Lung (tissue), 12 donors: Measurements from ENCODE around the gene TOR1A. TPM values are rescaled to one million over a fixed set of nuclear protein-coding genes. Genes with fewer than 3 reads are reported as not detected.

Source experiments
- ATAC-seq: fragments of 200-7000 bp; cut with Tn5 transposase; one replicate; pipeline ENCODE4 v1.9.1; 2020; ENCODE audit warnings: moderate number of reproducible peaks; ENCODE audit not compliant: insufficient read depth, low FRiP score
- DNase-seq, 3 donors: peaks; one replicate each; pipeline ENCODE4 v3.0.0-alpha.2; 2013 to 2017
- H3K27ac ChIP-seq, 2 donors: one replicate each; pipeline ENCODE4 v1.5.1; 2013; ENCODE audit warnings: mild to moderate bottlenecking in 2 of 2, moderate library complexity in 2 of 2, control low read depth in 1 of 2, inconsistent platforms in 1 of 2, low read depth in 1 of 2, low read length in 1 of 2
- H3K27me3 ChIP-seq, 3 donors: one replicate each; pipeline ENCODE4 v1.5.1; 2013; ENCODE audit warnings: low read length in 2 of 3; ENCODE audit not compliant: control insufficient read depth in 3 of 3, insufficient read depth in 3 of 3
- H3K36me3 ChIP-seq, 4 donors: one replicate each; pipeline ENCODE4 v1.5.1; 2013; ENCODE audit warnings: low read length in 4 of 4, mild to moderate bottlenecking in 1 of 4, moderate library complexity in 1 of 4; ENCODE audit not compliant: control insufficient read depth in 4 of 4, insufficient read depth in 4 of 4
- H3K4me1 ChIP-seq, 5 donors: one replicate each; pipeline ENCODE4 v1.5.1; 2013; ENCODE audit warnings: low read length in 5 of 5, mild to moderate bottlenecking in 2 of 5, moderate library complexity in 1 of 5; ENCODE audit not compliant: control insufficient read depth in 5 of 5, insufficient read depth in 5 of 5
- H3K4me3 ChIP-seq: one replicate; pipeline ENCODE4 v1.5.1; 2013; ENCODE audit warnings: mild to moderate bottlenecking, control low read depth, moderate library complexity
- H3K9ac ChIP-seq, 2 donors: one replicate each; pipeline ENCODE4 v1.5.1; 2013; ENCODE audit warnings: low read length in 2 of 2, control low read depth in 1 of 2; ENCODE audit not compliant: insufficient read depth in 1 of 2
- H3K9me3 ChIP-seq, 4 donors: one replicate each; pipeline ENCODE4 v1.5.1; 2013; ENCODE audit warnings: low read length in 3 of 4, mild to moderate bottlenecking in 1 of 4, moderate library complexity in 1 of 4; ENCODE audit not compliant: control insufficient read depth in 4 of 4, insufficient read depth in 3 of 4
- CTCF ChIP-seq: IDR thresholded peaks from 2 replicates; pipeline ENCODE4 v1.5.1; 2012; ENCODE audit warnings: mild to moderate bottlenecking; ENCODE audit errors: control extremely low read depth, extremely low read depth
- WGBS, 2 donors: extraction: QIAGEN DNeasy Blood & Tissue Kit; methylation state at CpG; one replicate each; pipeline ENCODE4 v1.1.7; 2013; 5-methylcytosine and 5-hydroxymethylcytosine counted together
- polyA plus RNA-seq, 2 donors: library from polyadenylated mRNA; stranded (reverse); fragments of 200-250 nt; gene quantifications; one replicate each; pipeline ENCODE4 v1.2.1, GENCODE V29; 2013
- total RNA-seq, 2 donors: library from RNA; depleted of rRNA in 1 of 2; stranded (reverse); fragments of >200 nt in 1 of 2; gene quantifications; one replicate each; pipeline ENCODE4 v1.2.1, GENCODE V29; 2014 to 2021
- donor health status: control.
- donor health status: control.
- donor health status: Bipolar disorder and iron deficiency.
- donor health status: healthy.
- donor health status: DM: yes; HTN: yes; CAD: no.

TOR1A gene
- total and polyA plus RNA-seq, 4 donors = 19.1 to 41.8 (median 28.4) TPM

DNA sequence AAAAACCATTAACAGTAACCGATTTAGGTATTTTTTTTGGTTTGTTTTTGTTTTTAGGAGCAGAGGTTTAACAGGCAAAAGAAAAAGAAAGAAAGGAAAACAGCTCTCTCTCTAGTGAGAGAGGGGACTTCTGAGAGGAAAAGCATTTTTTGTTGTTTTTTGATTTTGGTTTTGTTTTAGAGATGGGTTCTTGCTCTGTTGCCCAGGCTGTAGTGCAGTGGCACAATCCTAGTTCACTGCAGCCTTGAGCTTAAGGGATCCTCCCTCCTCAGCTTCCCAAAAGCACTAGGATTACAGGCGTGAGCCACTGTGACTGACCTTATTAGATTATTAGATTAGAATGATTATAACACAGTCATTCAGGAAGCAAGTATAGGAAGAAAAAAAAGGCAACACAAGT, 21.4 kb upstream of the TOR1A start:
- 36 to 70% methylated on average over 2 of the region's 2 CpGs for WGBS, 2 donors
- Histone ChIP-seq H3K4me3 (no peak overlapping the region), H3K4me1 (no peaks in the 10 kb centered on the region), H3K27ac (no peak overlapping the region), H3K27me3 (no peaks in the 10 kb centered on the region), H3K36me3 (peaks cover 0 to 4% (median 2%) of the 10 kb centered on the region in 4 donors), H3K9me3 (no peaks in the 10 kb centered on the region), H3K9ac (no peak overlapping the region)
- DNase-seq (no peak), ATAC-seq (no peak)
- no peak for TF ChIP-seq CTCF

- TF ChIP-seq CTCF = no peak
- H3K4me1 ChIP-seq = peaks cover 0 to 7% (median 6%) of the 10 kb centered on the region in 5 donors
- no peak overlapping the region for H3K9ac ChIP-seq
- no peak overlapping the region for H3K27ac ChIP-seq
- H3K9me3 ChIP-seq = no peaks in the 10 kb centered on the region
- no peak overlapping the region for H3K4me3 ChIP-seq
- ATAC-seq = no peak
- no peaks in the 10 kb centered on the region for H3K27me3 ChIP-seq
- 82 to 89% methylated on average over 4 of the region's 4 CpGs for WGBS, 2 donors
- no peak for DNase-seq
- H3K36me3 ChIP-seq = peaks cover 0 to 2% (median under 1%) of the 10 kb centered on the region in 4 donors
These were observed 17.1 kb upstream of the TOR1A start for GRCh38 chr9:129841071-129841470.

GRCh38 chr9:129840034-129840433, 16.1 kb upstream of the TOR1A start:
- DNase-seq = no peak
- WGBS, 2 donors = 79 to 83% methylated on average over 8 of the region's 8 CpGs
- H3K4me3 ChIP-seq = no peak overlapping the region
- H3K9ac ChIP-seq = no peak overlapping the region
- no peaks in the 10 kb centered on the region for H3K9me3 ChIP-seq
- H3K4me1 ChIP-seq = peaks cover 0 to 9% (median 8%) of the 10 kb centered on the region in 5 donors
- H3K27ac ChIP-seq = no peak overlapping the region
- H3K36me3 ChIP-seq = peaks cover 0 to 2% (median under 1%) of the 10 kb centered on the region in 4 donors
- ATAC-seq = no peak
- TF ChIP-seq CTCF = no peak
- H3K27me3 ChIP-seq = no peaks in the 10 kb centered on the region

DNA sequence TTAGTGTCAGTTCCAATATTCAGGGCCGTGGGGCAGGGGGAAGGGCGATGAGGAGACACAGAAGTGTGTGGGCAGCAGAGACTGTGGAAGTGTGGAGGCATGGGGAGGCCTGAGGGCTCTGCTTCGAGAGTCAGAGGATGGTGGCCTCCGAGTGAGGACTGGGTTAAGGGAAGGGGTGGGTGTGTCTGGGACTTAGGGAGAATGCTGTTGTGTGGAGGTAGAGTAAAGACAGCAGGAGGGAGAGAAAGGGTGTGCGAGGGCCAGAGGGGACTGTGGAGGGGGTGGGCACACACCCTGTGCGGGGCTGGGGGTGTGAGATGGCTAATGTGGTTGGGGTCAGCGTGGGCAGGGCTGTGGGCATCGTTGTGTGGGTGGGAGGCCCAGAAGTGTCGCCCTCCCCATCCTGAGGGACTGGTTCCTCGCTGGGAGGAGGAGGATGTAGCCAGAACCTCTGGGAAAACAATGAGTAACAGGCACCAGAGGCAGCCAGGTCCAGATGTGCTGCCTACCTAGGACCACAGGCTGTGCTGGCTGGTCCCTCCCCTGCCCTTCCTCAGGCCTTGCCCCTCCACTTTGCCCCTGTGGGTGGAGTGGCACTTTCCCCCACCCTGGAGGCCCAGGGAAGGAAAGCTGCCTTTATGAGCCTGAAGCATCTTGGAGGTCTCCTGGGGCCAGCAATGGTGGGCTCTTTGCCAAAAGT, 15.5 kb upstream of the TOR1A start:
- Histone ChIP-seq H3K4me1 (peaks cover 0 to 12% (median 8%) of the 10 kb centered on the region in 5 donors), H3K27ac (no peak overlapping the region), H3K9ac (no peak overlapping the region), H3K9me3 (no peaks in the 10 kb centered on the region), H3K36me3 (peaks cover 0 to 2% (median under 1%) of the 10 kb centered on the region in 4 donors), H3K4me3 (no peak overlapping the region), H3K27me3 (no peaks in the 10 kb centered on the region)
- 77 to 79% methylated on average over 10 of the region's 10 CpGs for WGBS, 2 donors
- ATAC-seq (no peak), DNase-seq (no peak)
- no peak for TF ChIP-seq CTCF
